Mesenchymal stem cell (in vitro differentiated cells and primary cell): ENCODE data around the gene SLFN12.
"Not testable (repeated sequence)": the region's sequence is repeated elsewhere in the genome, so short reads cannot be mapped to it uniquely, and the experiment has no call there.

Source experiments
- DNase-seq: peaks from one replicate; pipeline ENCODE4 v3.0.0-alpha.2; 2013
- H2AFZ ChIP-seq: one replicate; pipeline ENCODE4 v1.6.1; 2013; ENCODE audit warnings: low read depth, mild to moderate bottlenecking, control low read depth, inconsistent platforms, low read length, moderate library complexity
- H2AK5ac ChIP-seq: 2 replicates; pipeline ENCODE4 v1.6.1; 2013; ENCODE audit warnings: low read length, moderate library complexity, mild to moderate bottlenecking, inconsistent platforms; ENCODE audit not compliant: severe bottlenecking
- H2BK120ac ChIP-seq: one replicate; pipeline ENCODE4 v1.6.1; 2013; ENCODE audit warnings: low read depth, mild to moderate bottlenecking, inconsistent platforms, low read length, moderate library complexity
- H2BK12ac ChIP-seq, 2 experiments: one replicate each; pipeline ENCODE4 v1.6.1; 2013; ENCODE audit warnings: inconsistent platforms in 2 of 2, low read length in 2 of 2, mild to moderate bottlenecking in 2 of 2, moderate library complexity in 2 of 2, control low read depth in 1 of 2
- H2BK15ac ChIP-seq: one replicate; pipeline ENCODE4 v1.6.1; 2013; ENCODE audit warnings: mild to moderate bottlenecking, low read depth, inconsistent platforms; ENCODE audit not compliant: poor library complexity, severe bottlenecking
- H2BK5ac ChIP-seq: 2 replicates; pipeline ENCODE4 v1.6.1; 2013; ENCODE audit warnings: low read depth, mild to moderate bottlenecking, low read length, control low read depth, inconsistent platforms; ENCODE audit not compliant: poor library complexity, severe bottlenecking
- H3K14ac ChIP-seq, 2 experiments: one replicate each; pipeline ENCODE4 v1.6.1; 2013; ENCODE audit warnings: inconsistent platforms in 2 of 2, low read length in 2 of 2, control low read depth in 1 of 2, mild to moderate bottlenecking in 1 of 2, moderate library complexity in 1 of 2
- H3K18ac ChIP-seq, 2 experiments: one replicate each; pipeline ENCODE4 v1.6.1; 2013; ENCODE audit warnings: inconsistent platforms in 2 of 2, low read length in 2 of 2, control low read depth in 1 of 2, low read depth in 1 of 2, mild to moderate bottlenecking in 1 of 2
- H3K23ac ChIP-seq, 2 experiments: one replicate each; pipeline ENCODE4 v1.6.1; 2013; ENCODE audit warnings: inconsistent platforms in 2 of 2, low read length in 2 of 2, mild to moderate bottlenecking in 2 of 2, moderate library complexity in 2 of 2, control low read depth in 1 of 2
- H3K27ac ChIP-seq: 2 replicates; pipeline ENCODE4 v1.5.1; 2013; ENCODE audit warnings: mild to moderate bottlenecking, moderate library complexity, low read length, control low read depth, inconsistent platforms; ENCODE audit not compliant: poor library complexity, severe bottlenecking
- H3K27me3 ChIP-seq, 2 experiments: 2 replicates each; pipeline versions ENCODE4 v1.6.1 to v1.7.0; 2013; ENCODE audit warnings: low read length in 2 of 2, mild to moderate bottlenecking in 2 of 2, moderate library complexity in 2 of 2, control low read depth in 1 of 2, inconsistent platforms in 1 of 2; ENCODE audit not compliant: control insufficient read depth in 1 of 2, insufficient read depth in 1 of 2
- H3K36me3 ChIP-seq, 2 experiments: 2 replicates each; pipeline versions ENCODE4 v1.6.1 to v1.7.0; 2013; ENCODE audit warnings: low read length in 2 of 2, control low read depth in 1 of 2, inconsistent platforms in 1 of 2, low read depth in 1 of 2, mild to moderate bottlenecking in 1 of 2; ENCODE audit not compliant: insufficient read depth in 2 of 2, control insufficient read depth in 1 of 2
- H3K4ac ChIP-seq, 2 experiments: one replicate each; pipeline ENCODE4 v1.6.1; 2013; ENCODE audit warnings: inconsistent platforms in 2 of 2, low read length in 2 of 2, mild to moderate bottlenecking in 2 of 2, moderate library complexity in 2 of 2, control low read depth in 1 of 2, low read depth in 1 of 2
- H3K4me1 ChIP-seq: 2 replicates; pipeline ENCODE4 v1.6.1; 2013; ENCODE audit warnings: low read depth, low read length, control low read depth; ENCODE audit not compliant: control insufficient read depth, insufficient read depth
- H3K4me2 ChIP-seq: 2 replicates; pipeline ENCODE4 v1.6.1; 2013; ENCODE audit warnings: low read length, mild to moderate bottlenecking, inconsistent platforms; ENCODE audit not compliant: poor library complexity, severe bottlenecking
- H3K4me3 ChIP-seq, 2 experiments: 2 replicates each; pipeline versions ENCODE4 v1.5.1 to v1.7.0; 2013; ENCODE audit warnings: low read length in 2 of 2, mild to moderate bottlenecking in 2 of 2, control low read depth in 1 of 2, low read depth in 1 of 2; ENCODE audit not compliant: insufficient read depth in 1 of 2
- H3K79me1 ChIP-seq: replicated peaks from 2 replicates; pipeline ENCODE4 v1.6.1; 2013; ENCODE audit warnings: mild to moderate bottlenecking, control low read depth, low read length, inconsistent platforms; ENCODE audit not compliant: poor library complexity, severe bottlenecking
- H3K9ac ChIP-seq: 2 replicates; pipeline ENCODE4 v1.7.0; 2013; ENCODE audit warnings: mild to moderate bottlenecking, low read length, moderate library complexity
- H3K9me3 ChIP-seq: 2 replicates; pipeline ENCODE4 v1.7.0; 2013; ENCODE audit warnings: mild to moderate bottlenecking, low read length; ENCODE audit not compliant: control insufficient read depth
- H4K8ac ChIP-seq: one replicate; pipeline ENCODE4 v1.6.1; 2013; ENCODE audit warnings: inconsistent platforms, mild to moderate bottlenecking, low read length, moderate library complexity
- H4K91ac ChIP-seq: one replicate; pipeline ENCODE4 v1.6.1; 2013; ENCODE audit warnings: mild to moderate bottlenecking, low read length, inconsistent platforms
- WGBS: methylation state at CpG from one replicate; pipeline ENCODE4 v1.1.7; 2013; ENCODE audit warnings: mixed read lengths; 5-methylcytosine and 5-hydroxymethylcytosine counted together

The SLFN12 gene

DNA sequence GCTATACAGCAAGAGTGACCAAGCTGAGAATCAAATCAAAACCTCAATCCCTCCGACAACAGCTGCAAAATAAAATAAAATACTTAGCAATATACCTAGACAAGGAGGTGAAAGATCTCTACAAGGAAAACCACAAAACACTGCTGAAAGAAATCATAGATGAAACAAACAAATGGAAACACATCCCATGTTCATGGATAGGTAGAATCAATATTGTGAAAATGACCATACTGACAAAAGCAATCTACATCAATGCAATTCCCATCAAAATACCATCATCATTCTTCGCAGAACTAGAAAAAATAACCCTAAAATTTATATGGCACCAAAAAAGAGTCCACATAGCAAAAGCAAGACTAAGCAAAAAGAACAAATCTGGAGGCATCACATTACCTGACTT is 17.6 kb downstream of the SLFN12 start:
- peaks cover 16 to 60% of the 10 kb centered on the region in 2 experiments for H3K36me3 ChIP-seq
- H4K8ac ChIP-seq, H2BK12ac ChIP-seq, H3K27ac ChIP-seq, H3K4me3 ChIP-seq, H2BK15ac ChIP-seq, H2AFZ ChIP-seq, H3K27me3 ChIP-seq, H3K23ac ChIP-seq, H3K9ac ChIP-seq, H3K4me1 ChIP-seq, H3K4me2 ChIP-seq, H4K91ac ChIP-seq, H2BK120ac ChIP-seq, H3K4ac ChIP-seq, DNase-seq, H2AK5ac ChIP-seq, H3K18ac ChIP-seq, H3K14ac ChIP-seq, H2BK5ac ChIP-seq: not testable (repeated sequence)
- peaks cover 16% of the 10 kb centered on the region for H3K9me3 ChIP-seq
- peaks cover 19% of the 10 kb centered on the region for H3K79me1 ChIP-seq
- 100% methylated on average over 2 of the region's 2 CpGs for WGBS

DNA sequence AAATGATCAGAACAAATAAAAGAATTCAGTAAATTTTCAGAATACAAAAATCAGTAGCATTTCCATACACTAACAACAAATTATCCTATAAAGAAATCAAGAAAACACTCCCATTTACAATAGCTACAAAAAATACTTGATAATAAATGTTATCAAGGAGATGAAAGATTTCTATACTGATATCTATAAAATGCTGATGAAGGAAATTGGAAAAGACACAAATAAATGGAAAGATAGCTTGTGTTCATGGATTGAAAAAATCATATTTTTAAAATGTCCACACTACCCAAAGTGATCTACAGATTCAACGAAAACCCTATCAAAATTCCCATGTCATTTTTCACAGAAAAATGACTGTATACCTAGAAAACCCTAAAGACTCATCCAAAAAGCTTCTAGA is 18.1 kb downstream of the SLFN12 start:
- H3K18ac ChIP-seq: no peak overlapping the region
- H3K4ac ChIP-seq: no peak overlapping the region
- DNase-seq: no peak
- H3K9ac ChIP-seq: no peak overlapping the region
- H2AK5ac ChIP-seq: no peak overlapping the region
- H3K4me1 ChIP-seq: no peaks in the 10 kb centered on the region
- H2BK5ac ChIP-seq: no peak overlapping the region
- no peak overlapping the region for H3K4me2 ChIP-seq
- peaks cover 18 to 60% of the 10 kb centered on the region in 2 experiments for H3K36me3 ChIP-seq
- no peak overlapping the region for H2AFZ ChIP-seq
- H3K9me3 ChIP-seq: peaks cover 16% of the 10 kb centered on the region
- no peak overlapping the region for H2BK15ac ChIP-seq
- peaks cover 22% of the 10 kb centered on the region for H3K79me1 ChIP-seq
- WGBS: 91% methylated on average over 1 of the region's 1 CpG
- no peak overlapping the region for H3K23ac ChIP-seq
- no peak overlapping the region for H4K8ac ChIP-seq
- H2BK120ac ChIP-seq: no peak overlapping the region
- H3K27me3 ChIP-seq: no peaks in the 10 kb centered on the region
- H4K91ac ChIP-seq: no peak overlapping the region
- H3K27ac ChIP-seq: no peak overlapping the region
- no peak overlapping the region for H2BK12ac ChIP-seq
- H3K4me3 ChIP-seq: no peak overlapping the region
- no peak overlapping the region for H3K14ac ChIP-seq

- no peaks in the 10 kb centered on the region for H3K27me3 ChIP-seq
- no peak overlapping the region for H3K18ac ChIP-seq
- no peak overlapping the region for H3K4me3 ChIP-seq
- no peak overlapping the region for H3K23ac ChIP-seq
- no peak overlapping the region for H2BK15ac ChIP-seq
- DNase-seq: no peak
- H3K4me2 ChIP-seq: no peak overlapping the region
- H3K27ac ChIP-seq: no peak overlapping the region
- H3K79me1 ChIP-seq: peaks cover 20% of the 10 kb centered on the region
- H2AFZ ChIP-seq: no peak overlapping the region
- H4K8ac ChIP-seq: no peak overlapping the region
- no peak overlapping the region for H3K4ac ChIP-seq
- no peaks in the 10 kb centered on the region for H3K9me3 ChIP-seq
- no peak overlapping the region for H3K14ac ChIP-seq
- no peaks in the 10 kb centered on the region for H3K4me1 ChIP-seq
- H3K36me3 ChIP-seq: peaks cover 26 to 57% of the 10 kb centered on the region in 2 experiments
- H3K9ac ChIP-seq: no peak overlapping the region
- no peak overlapping the region for H2BK12ac ChIP-seq
- WGBS: 99% methylated on average over 21 of the region's 26 CpGs
- H2BK120ac ChIP-seq: no peak overlapping the region
- no peak overlapping the region for H4K91ac ChIP-seq
- no peak overlapping the region for H2AK5ac ChIP-seq
- H2BK5ac ChIP-seq: no peak overlapping the region
Observed at GRCh38 chr17:35407531-35407930, 24.8 kb downstream of the SLFN12 start.

DNA sequence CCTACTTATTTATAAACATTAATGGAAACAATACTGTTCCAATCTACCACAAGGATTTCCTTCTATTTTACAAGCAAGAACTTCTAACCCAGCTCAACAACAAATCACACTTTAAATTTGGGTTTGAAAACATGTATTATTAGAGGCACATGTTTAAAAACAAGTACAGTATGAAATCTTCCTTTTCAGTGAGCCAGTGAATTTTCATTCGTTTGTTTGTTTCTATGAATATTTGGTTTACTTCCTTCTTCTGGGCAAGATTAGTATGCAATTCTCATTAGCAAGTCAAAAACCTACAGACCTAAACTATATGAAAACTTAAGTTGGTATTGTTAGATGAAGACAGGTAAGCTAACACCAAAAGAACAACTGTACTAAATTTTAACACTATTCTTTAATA is 25.7 kb downstream of the SLFN12 start:
- H2AK5ac ChIP-seq: no peak overlapping the region
- no peak overlapping the region for H3K4me3 ChIP-seq
- no peak overlapping the region for H2BK15ac ChIP-seq
- peaks cover 26 to 48% of the 10 kb centered on the region in 2 experiments for H3K36me3 ChIP-seq
- peaks cover 20% of the 10 kb centered on the region for H3K79me1 ChIP-seq
- no peak overlapping the region for H3K14ac ChIP-seq
- no peak for DNase-seq
- H2AFZ ChIP-seq: no peak overlapping the region
- H3K18ac ChIP-seq: no peak overlapping the region
- no peak overlapping the region for H3K4ac ChIP-seq
- H3K9me3 ChIP-seq: no peaks in the 10 kb centered on the region
- H3K23ac ChIP-seq: no peak overlapping the region
- H3K4me2 ChIP-seq: no peak overlapping the region
- H4K91ac ChIP-seq: no peak overlapping the region
- H3K27ac ChIP-seq: no peak overlapping the region
- no peak overlapping the region for H2BK5ac ChIP-seq
- WGBS: no CpG with 5 or more reads among the region's 1 CpG
- no peaks in the 10 kb centered on the region for H3K27me3 ChIP-seq
- no peak overlapping the region for H4K8ac ChIP-seq
- no peak overlapping the region for H2BK12ac ChIP-seq
- no peak overlapping the region for H3K9ac ChIP-seq
- H2BK120ac ChIP-seq: no peak overlapping the region
- no peaks in the 10 kb centered on the region for H3K4me1 ChIP-seq
